ENCODE results near the gene THOC5. TPM values are rescaled to one million over a fixed set of nuclear protein-coding genes. Genes with fewer than 3 reads are reported as not detected.

The THOC5 gene
- total and polyA plus RNA-seq, 4 donors, result 18.3 to 174 (median 55.6) TPM

- 93% methylated on average over 7 of the region's 7 CpGs for WGBS, 2 donors
- intact Hi-C loops (cut with DNase I), result no loop called here
- Histone ChIP-seq H3K4me1 (ENCODE audit: control insufficient read depth in 1 of 2, insufficient read depth in 2 of 2, low read length in 2 of 2) (no peaks in the 10 kb centered on the region), H3K9me3 (ENCODE audit: control insufficient read depth, low read length) (no peaks in the 10 kb centered on the region), H3K36me3 (ENCODE audit: control insufficient read depth in 1 of 2, insufficient read depth in 2 of 2, low read length in 1 of 2) (no peaks in the 10 kb centered on the region), H3K27me3 (ENCODE audit: control insufficient read depth in 1 of 2, insufficient read depth in 2 of 2, low read length in 1 of 2) (no peaks in the 10 kb centered on the region), H3K27ac (ENCODE audit: low read depth in 1 of 2, low read length in 2 of 2) (no peak overlapping the region), H3K4me3 (ENCODE audit: low read length in 2 of 2) (no peak overlapping the region)
- no peak for ATAC-seq (ENCODE audit: low FRiP score)
- DNase-seq, result no peak
Measured at GRCh38 chr22:29482726-29483125, 70.8 kb downstream of the THOC5 start.

GRCh38 chr22:29482253-29482652, 71.3 kb downstream of the THOC5 start:
- Histone ChIP-seq H3K27ac (ENCODE audit: low read depth in 1 of 2, low read length in 2 of 2) (no peak overlapping the region), H3K4me3 (ENCODE audit: low read length in 2 of 2) (no peak overlapping the region), H3K9me3 (ENCODE audit: control insufficient read depth, low read length) (no peaks in the 10 kb centered on the region), H3K4me1 (ENCODE audit: control insufficient read depth in 1 of 2, insufficient read depth in 2 of 2, low read length in 2 of 2) (no peaks in the 10 kb centered on the region), H3K27me3 (ENCODE audit: control insufficient read depth in 1 of 2, insufficient read depth in 2 of 2, low read length in 1 of 2) (no peaks in the 10 kb centered on the region), H3K36me3 (ENCODE audit: control insufficient read depth in 1 of 2, insufficient read depth in 2 of 2, low read length in 1 of 2) (no peaks in the 10 kb centered on the region)
- WGBS, 2 donors, result 63 to 67% methylated on average over 11 of the region's 11 CpGs
- DNase-seq (no peak), ATAC-seq (ENCODE audit: low FRiP score) (no peak)
- intact Hi-C loops (cut with DNase I), result no loop called here

- Histone ChIP-seq H3K9me3 (ENCODE audit: control insufficient read depth, low read length) (no peaks in the 10 kb centered on the region), H3K36me3 (ENCODE audit: control insufficient read depth in 1 of 2, insufficient read depth in 2 of 2, low read length in 1 of 2) (no peaks in the 10 kb centered on the region), H3K4me3 (ENCODE audit: low read length in 2 of 2) (no peak overlapping the region), H3K27ac (ENCODE audit: low read depth in 1 of 2, low read length in 2 of 2) (no peak overlapping the region), H3K4me1 (ENCODE audit: control insufficient read depth in 1 of 2, insufficient read depth in 2 of 2, low read length in 2 of 2) (no peaks in the 10 kb centered on the region), H3K27me3 (ENCODE audit: control insufficient read depth in 1 of 2, insufficient read depth in 2 of 2, low read length in 1 of 2) (no peaks in the 10 kb centered on the region)
- DNase-seq (no peak), ATAC-seq (ENCODE audit: low FRiP score) (no peak)
- intact Hi-C loops (cut with DNase I), result no loop called here
- WGBS, 2 donors, result 8 to 9% methylated on average over 15 of the region's 15 CpGs
Measured at GRCh38 chr22:29481265-29482000, 72.1 kb downstream of the THOC5 start.

- H3K9me3 ChIP-seq (ENCODE audit: control insufficient read depth, low read length), result no peaks in the 10 kb centered on the region
- H3K27me3 ChIP-seq (ENCODE audit: control insufficient read depth in 1 of 2, insufficient read depth in 2 of 2, low read length in 1 of 2), result no peaks in the 10 kb centered on the region
- H3K4me3 ChIP-seq (ENCODE audit: low read length in 2 of 2), result no peak overlapping the region
- peak; percentile 56 to 61 for DNase-seq
- WGBS, 2 donors, result 6% methylated on average over 74 to 107 of the region's 107 CpGs
- ATAC-seq (ENCODE audit: low FRiP score), result no peak
- H3K36me3 ChIP-seq (ENCODE audit: control insufficient read depth in 1 of 2, insufficient read depth in 2 of 2, low read length in 1 of 2), result no peaks in the 10 kb centered on the region
- H3K27ac ChIP-seq (ENCODE audit: low read depth in 1 of 2, low read length in 2 of 2), result no peak overlapping the region
- intact Hi-C loops (cut with DNase I), result no loop called here
- H3K4me1 ChIP-seq (ENCODE audit: control insufficient read depth in 1 of 2, insufficient read depth in 2 of 2, low read length in 2 of 2), result no peaks in the 10 kb centered on the region
Measured at GRCh38 chr22:29480512-29481264, 72.9 kb downstream of the THOC5 start.

- no peak for ATAC-seq (ENCODE audit: low FRiP score)
- Histone ChIP-seq H3K27ac (ENCODE audit: low read depth in 1 of 2, low read length in 2 of 2) (no peak overlapping the region), H3K36me3 (ENCODE audit: control insufficient read depth in 1 of 2, insufficient read depth in 2 of 2, low read length in 1 of 2) (no peaks in the 10 kb centered on the region), H3K9me3 (ENCODE audit: control insufficient read depth, low read length) (no peaks in the 10 kb centered on the region), H3K4me3 (ENCODE audit: low read length in 2 of 2) (no peak overlapping the region), H3K27me3 (ENCODE audit: control insufficient read depth in 1 of 2, insufficient read depth in 2 of 2, low read length in 1 of 2) (no peaks in the 10 kb centered on the region), H3K4me1 (ENCODE audit: control insufficient read depth in 1 of 2, insufficient read depth in 2 of 2, low read length in 2 of 2) (no peaks in the 10 kb centered on the region)
- WGBS, 2 donors, result 3 to 5% methylated on average over 29 to 39 of the region's 39 CpGs
- intact Hi-C loops (cut with DNase I), result no loop called here
- DNase-seq, result no peak
Measured at GRCh38 chr22:29480262-29480511, 73.4 kb downstream of the THOC5 start.

GRCh38 chr22:29479417-29480261, 73.9 kb downstream of the THOC5 start, which contains the start of gene NEFH:
Gene NEFH, plus strand, starts transcription at chr22:29480218. Its CDS starts 45 bp downstream, at chr22:29480263.
- H3K4me1 ChIP-seq (ENCODE audit: control insufficient read depth in 1 of 2, insufficient read depth in 2 of 2, low read length in 2 of 2), result no peaks in the 10 kb centered on the region
- DNase-seq (no peak), ATAC-seq (ENCODE audit: low FRiP score) (no peak)
- H3K4me3 ChIP-seq (ENCODE audit: low read length in 2 of 2), result no peak within 1 kb of the TSS
- no peaks in the 10 kb centered on the region for H3K27me3 ChIP-seq (ENCODE audit: control insufficient read depth in 1 of 2, insufficient read depth in 2 of 2, low read length in 1 of 2)
- intact Hi-C loops (cut with DNase I), result no loop called here
- H3K27ac ChIP-seq (ENCODE audit: low read depth in 1 of 2, low read length in 2 of 2), result no peak within 1 kb of the TSS
- H3K36me3 ChIP-seq (ENCODE audit: control insufficient read depth in 1 of 2, insufficient read depth in 2 of 2, low read length in 1 of 2), result no peaks in the 10 kb centered on the region
- WGBS, 2 donors, result 3 to 4% methylated on average over 43 to 48 of the region's 48 CpGs
- no peaks in the 10 kb centered on the region for H3K9me3 ChIP-seq (ENCODE audit: control insufficient read depth, low read length)

GRCh38 chr22:29478326-29479276, 75.0 kb downstream of the THOC5 start:
- Histone ChIP-seq H3K4me3 (ENCODE audit: low read length in 2 of 2) (no peak overlapping the region), H3K27ac (ENCODE audit: low read depth in 1 of 2, low read length in 2 of 2) (no peak overlapping the region), H3K9me3 (ENCODE audit: control insufficient read depth, low read length) (no peaks in the 10 kb centered on the region), H3K36me3 (ENCODE audit: control insufficient read depth in 1 of 2, insufficient read depth in 2 of 2, low read length in 1 of 2) (no peaks in the 10 kb centered on the region), H3K27me3 (ENCODE audit: control insufficient read depth in 1 of 2, insufficient read depth in 2 of 2, low read length in 1 of 2) (no peaks in the 10 kb centered on the region), H3K4me1 (ENCODE audit: control insufficient read depth in 1 of 2, insufficient read depth in 2 of 2, low read length in 2 of 2) (no peaks in the 10 kb centered on the region)
- no peak for DNase-seq
- ATAC-seq (ENCODE audit: low FRiP score), result no peak
- 5 to 8% methylated on average over 18 to 21 of the region's 21 CpGs for WGBS, 2 donors
- intact Hi-C loops (cut with DNase I), result no loop called here

GRCh38 chr22:29477723-29478318, 75.7 kb downstream of the THOC5 start:
- ATAC-seq (ENCODE audit: low FRiP score) (no peak), DNase-seq (no peak)
- intact Hi-C loops (cut with DNase I), result no loop called here
- H3K4me1 ChIP-seq (ENCODE audit: control insufficient read depth in 1 of 2, insufficient read depth in 2 of 2, low read length in 2 of 2), result no peaks in the 10 kb centered on the region
- no peak overlapping the region for H3K27ac ChIP-seq (ENCODE audit: low read depth in 1 of 2, low read length in 2 of 2)
- no peaks in the 10 kb centered on the region for H3K27me3 ChIP-seq (ENCODE audit: control insufficient read depth in 1 of 2, insufficient read depth in 2 of 2, low read length in 1 of 2)
- 6 to 17% methylated on average over 4 of the region's 4 CpGs for WGBS, 2 donors
- H3K36me3 ChIP-seq (ENCODE audit: control insufficient read depth in 1 of 2, insufficient read depth in 2 of 2, low read length in 1 of 2), result no peaks in the 10 kb centered on the region
- no peaks in the 10 kb centered on the region for H3K9me3 ChIP-seq (ENCODE audit: control insufficient read depth, low read length)
- H3K4me3 ChIP-seq (ENCODE audit: low read length in 2 of 2), result no peak overlapping the region

Data from aorta (tissue), 5 donors.